ENCODE measurements around the gene DCAF11.

DCAF11 gene

GRCh38 chr14:24160850-24161804 is 46.5 kb downstream of the DCAF11 start, which contains the start of gene IRF9:
Gene IRF9, plus strand, starts transcription at chr14:24161265. Its CDS starts 880 bp downstream, at chr14:24162145.
- peak; percentile 96 for DNase-seq (ENCODE audit: low spot score)

DNA sequence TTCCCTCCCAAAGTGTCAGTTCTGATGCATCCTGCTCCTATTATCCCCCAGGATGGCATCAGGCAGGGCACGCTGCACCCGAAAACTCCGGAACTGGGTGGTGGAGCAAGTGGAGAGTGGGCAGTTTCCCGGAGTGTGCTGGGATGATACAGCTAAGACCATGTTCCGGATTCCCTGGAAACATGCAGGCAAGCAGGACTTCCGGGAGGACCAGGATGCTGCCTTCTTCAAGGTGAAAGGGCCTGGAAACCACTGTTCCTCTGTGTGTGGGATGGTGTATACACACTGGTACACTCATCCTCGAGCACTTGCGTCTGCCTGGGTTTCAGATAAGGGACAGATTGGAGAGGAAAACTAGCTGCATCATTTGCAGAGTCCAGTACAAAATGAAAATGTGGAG is 47.5 kb downstream of the DCAF11 start:
- no peak for DNase-seq (ENCODE audit: low spot score)

GRCh38 chr14:24164518-24164991 is 50.0 kb downstream of the DCAF11 start:
- no peak for DNase-seq (ENCODE audit: low spot score)

- no peak for DNase-seq (ENCODE audit: low spot score)
These were observed 51.2 kb downstream of the DCAF11 start for GRCh38 chr14:24165785-24166184.

DNA sequence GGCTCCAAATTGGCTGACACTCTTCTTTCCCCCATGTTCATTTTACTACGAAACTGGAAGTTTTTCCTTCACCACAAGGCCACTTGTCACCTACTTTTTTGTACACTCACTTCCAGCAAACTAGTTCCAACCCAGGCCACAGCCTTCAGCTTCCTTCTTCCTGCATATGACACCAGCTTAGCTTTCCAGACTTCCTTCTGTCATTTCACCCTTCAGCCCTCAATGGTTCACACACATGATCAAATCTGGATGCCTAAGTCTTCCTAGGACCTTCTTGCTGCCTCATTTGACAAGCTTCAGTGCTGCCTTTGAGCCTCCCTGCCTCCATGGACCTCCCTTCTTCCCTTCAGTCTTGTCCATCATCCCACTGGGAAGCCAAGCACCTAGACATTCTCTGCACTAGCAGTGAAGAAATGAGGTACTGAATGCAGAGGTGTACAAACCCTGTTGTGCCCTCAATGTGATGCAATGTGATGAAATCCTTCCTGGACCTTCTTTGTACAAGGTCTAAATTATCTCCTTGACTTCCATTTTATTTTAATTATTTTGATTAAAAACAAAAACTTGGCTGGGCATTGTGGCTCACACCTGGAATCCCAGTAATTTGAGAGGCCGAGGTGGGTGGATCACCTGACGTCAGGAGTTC is 53.0 kb downstream of the DCAF11 start:
- DNase-seq (ENCODE audit: low spot score): no peak

DNA sequence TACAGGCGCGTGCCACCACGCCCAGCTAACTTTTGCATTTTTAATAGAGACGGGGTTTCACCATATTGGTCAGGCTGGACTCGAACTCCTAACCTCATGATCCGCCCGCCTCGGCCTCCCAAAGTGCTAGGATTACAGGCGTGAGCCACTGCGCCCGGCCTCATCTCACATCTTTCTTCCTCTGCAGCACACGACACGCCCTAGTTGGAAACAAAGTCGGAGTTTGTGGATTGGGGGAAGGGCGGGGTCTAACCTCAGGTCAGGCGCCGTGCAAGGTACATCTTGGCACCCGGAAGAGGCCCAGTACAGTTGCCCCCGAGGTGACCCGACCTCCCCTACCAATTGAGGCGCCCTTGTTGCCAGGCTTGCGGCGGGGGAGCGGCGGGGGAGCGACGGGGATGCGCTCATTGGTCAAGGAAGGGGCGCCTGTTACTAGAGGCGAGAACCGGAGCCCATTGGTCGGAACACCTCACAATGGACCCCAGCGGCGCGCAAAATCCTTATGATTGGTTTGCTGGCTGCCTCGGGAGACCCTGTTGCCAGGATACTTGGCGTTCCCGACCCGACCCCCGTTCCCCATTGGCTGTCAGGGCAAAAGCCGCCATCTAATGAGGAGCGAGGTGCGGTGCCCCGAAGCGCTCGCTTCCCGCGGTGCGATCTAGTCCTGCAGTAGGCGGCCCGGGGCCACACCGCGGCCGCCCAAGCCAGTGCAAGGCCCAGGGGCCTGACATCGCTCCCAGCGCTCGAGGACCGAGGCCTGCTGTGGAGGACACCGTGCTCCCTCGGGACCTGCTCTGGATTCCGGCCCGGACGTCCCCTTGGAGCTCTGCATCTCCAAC is 57.1 kb downstream of the DCAF11 start, which contains the start of gene REC8:
Gene REC8 (plus strand): TSS at position 659 of the 839 bp plus-strand sequence. CDS start 473 bp downstream, outside the sequence.
- peak; percentile 94 for DNase-seq (ENCODE audit: low spot score)

DNA sequence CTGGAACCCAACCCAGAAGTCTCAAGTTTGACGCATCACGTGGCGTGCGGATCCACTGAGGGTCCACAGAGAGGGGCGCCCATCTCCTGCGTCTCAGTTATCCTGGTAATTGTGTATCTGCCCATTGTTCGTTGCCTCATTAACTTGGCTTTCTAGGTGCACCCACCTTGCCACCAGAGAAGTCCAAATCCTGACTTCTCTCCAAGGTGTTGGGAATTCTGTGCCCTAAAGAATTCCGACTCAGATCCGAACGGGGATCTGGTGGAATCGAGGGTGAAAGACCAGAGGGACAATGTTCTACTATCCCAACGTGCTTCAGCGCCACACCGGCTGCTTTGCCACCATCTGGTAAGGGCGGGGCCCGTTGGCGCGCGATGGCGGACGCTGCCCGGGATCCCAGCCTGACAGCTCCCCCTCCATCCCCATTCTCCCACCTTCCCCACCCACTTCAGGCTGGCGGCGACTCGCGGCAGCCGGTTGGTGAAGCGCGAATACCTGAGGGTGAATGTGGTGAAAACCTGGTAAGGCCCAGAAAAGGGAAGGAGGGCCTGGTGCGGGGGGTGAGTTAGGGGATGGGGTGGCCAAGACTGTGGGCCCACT is 57.8 kb downstream of the DCAF11 start:
- DNase-seq (ENCODE audit: low spot score): no peak

DNA sequence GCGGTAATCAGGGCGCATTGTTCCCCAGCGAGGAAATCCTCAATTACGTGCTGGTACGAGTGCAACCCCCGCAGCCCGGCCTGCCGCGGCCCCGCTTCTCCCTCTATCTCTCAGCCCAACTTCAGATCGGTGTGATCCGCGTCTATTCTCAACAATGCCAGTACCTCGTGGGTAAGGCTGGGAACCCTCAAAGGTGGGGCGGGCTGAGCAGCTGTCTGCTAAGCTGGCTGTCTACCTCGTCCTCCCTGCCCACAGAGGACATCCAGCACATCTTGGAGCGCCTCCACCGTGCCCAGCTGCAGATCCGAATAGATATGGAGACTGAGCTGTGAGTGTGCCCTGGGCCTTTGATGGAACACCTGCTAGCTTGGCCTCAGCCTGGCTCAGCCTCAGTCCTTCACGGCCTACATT is 58.3 kb downstream of the DCAF11 start:
- no peak for DNase-seq (ENCODE audit: low spot score)

All from pons (tissue), 1 donor.